ENCODE data around the gene MELK. TPM values are rescaled to one million over a fixed set of nuclear protein-coding genes. Genes with fewer than 3 reads are reported as not detected.

Gene MELK
- total RNA-seq, 1 donor from 2014 or later = 18.7 TPM

GRCh38 chr9:36584620-36585460 is 12.1 kb downstream of the MELK start:
- peak; percentile 38 for ATAC-seq

GRCh38 chr9:36590231-36590630 is 17.5 kb downstream of the MELK start:
- no peak for ATAC-seq

GRCh38 chr9:36592801-36593583 is 20.3 kb downstream of the MELK start:
- peak; percentile 57 for ATAC-seq

GRCh38 chr9:36594213-36594612 is 21.5 kb downstream of the MELK start:
- no peak for ATAC-seq

GRCh38 chr9:36597412-36598178 is 24.9 kb downstream of the MELK start:
- ATAC-seq = peak; percentile 66

GRCh38 chr9:36598273-36598672 is 25.6 kb downstream of the MELK start:
- ATAC-seq = no peak

- ATAC-seq = no peak
These were observed 30.3 kb downstream of the MELK start for GRCh38 chr9:36603006-36603405.

- no peak for ATAC-seq
These were observed 36.6 kb downstream of the MELK start for GRCh38 chr9:36609306-36609705.

GRCh38 chr9:36622121-36622520 is 49.4 kb downstream of the MELK start:
- no peak for ATAC-seq

GRCh38 chr9:36623280-36623679 is 50.6 kb downstream of the MELK start:
- no peak for ATAC-seq

GRCh38 chr9:36625006-36625615 is 52.4 kb downstream of the MELK start:
- ATAC-seq = peak; percentile 85

- no peak for ATAC-seq
These were observed 60.2 kb downstream of the MELK start for GRCh38 chr9:36632892-36633291.

GRCh38 chr9:36637491-36638270 is 65.0 kb downstream of the MELK start:
- no peak for ATAC-seq

GRCh38 chr9:36640771-36641381 is 68.2 kb downstream of the MELK start:
- ATAC-seq = no peak

GRCh38 chr9:36642817-36643216 is 70.1 kb downstream of the MELK start:
- no peak for ATAC-seq

- peak; percentile 71 for ATAC-seq
These were observed 84.1 kb downstream of the MELK start for GRCh38 chr9:36656842-36657241.

- ATAC-seq = no peak
These were observed 86.8 kb downstream of the MELK start for GRCh38 chr9:36659500-36659899.

GRCh38 chr9:36664806-36665205 is 92.1 kb downstream of the MELK start:
- ATAC-seq = no peak

GRCh38 chr9:36665387-36665786 is 92.7 kb downstream of the MELK start:
- ATAC-seq = no peak

- no peak for ATAC-seq
These were observed 93.3 kb downstream of the MELK start for GRCh38 chr9:36665921-36666431.

- ATAC-seq = no peak
These were observed 98.9 kb downstream of the MELK start for GRCh38 chr9:36671561-36671960.
